GM18498 (cell line): ENCODE data around the gene CCBE1.

Experiments used
- ATAC-seq: cut with Tn5 transposase; IDR thresholded peaks from one replicate; pipeline ENCODE4 v1.9.1; 2021; ENCODE audit warnings: mild to moderate bottlenecking, moderate library complexity; ENCODE audit not compliant: unreplicated experiment

CCBE1 gene

GRCh38 chr18:59466980-59467379 lies 230.2 kb downstream of the CCBE1 start:
- ATAC-seq: no peak

- ATAC-seq: no peak
Measured at GRCh38 chr18:59464486-59464885, 232.7 kb downstream of the CCBE1 start.

GRCh38 chr18:59461171-59461570 lies 236.1 kb downstream of the CCBE1 start:
- no peak for ATAC-seq

GRCh38 chr18:59460072-59460420 lies 237.2 kb downstream of the CCBE1 start:
- no peak for ATAC-seq

- ATAC-seq: peak; percentile 54
Measured at GRCh38 chr18:59459369-59460071, 237.7 kb downstream of the CCBE1 start.

- ATAC-seq: no peak
Measured at GRCh38 chr18:59458575-59458974, 238.6 kb downstream of the CCBE1 start.

GRCh38 chr18:59456657-59457056 lies 240.6 kb downstream of the CCBE1 start:
- no peak for ATAC-seq

GRCh38 chr18:59455728-59456276 lies 241.4 kb downstream of the CCBE1 start:
- no peak for ATAC-seq

GRCh38 chr18:59454909-59455727 lies 242.1 kb downstream of the CCBE1 start:
- ATAC-seq: no peak

- ATAC-seq: no peak
Measured at GRCh38 chr18:59453468-59453961, 243.7 kb downstream of the CCBE1 start.

- ATAC-seq: no peak
Measured at GRCh38 chr18:59451963-59452362, 245.3 kb downstream of the CCBE1 start.

GRCh38 chr18:59451073-59451472 lies 246.2 kb downstream of the CCBE1 start:
- ATAC-seq: no peak

GRCh38 chr18:59448546-59448945 lies 248.7 kb downstream of the CCBE1 start:
- ATAC-seq: no peak

GRCh38 chr18:59446012-59446411 lies 251.2 kb downstream of the CCBE1 start:
- ATAC-seq: no peak

- no peak for ATAC-seq
Measured at GRCh38 chr18:59437851-59438569, 259.2 kb downstream of the CCBE1 start.

GRCh38 chr18:59432803-59433597 lies 264.2 kb downstream of the CCBE1 start:
- ATAC-seq: no peak

- ATAC-seq: no peak
Measured at GRCh38 chr18:59431131-59431530, 266.1 kb downstream of the CCBE1 start.

- ATAC-seq: no peak
Measured at GRCh38 chr18:59429608-59430007, 267.6 kb downstream of the CCBE1 start.

- no peak for ATAC-seq
Measured at GRCh38 chr18:59428018-59428417, 269.2 kb downstream of the CCBE1 start.

- no peak for ATAC-seq
Measured at GRCh38 chr18:59426855-59427254, 270.4 kb downstream of the CCBE1 start.
